GM23338 (cell line): ENCODE results near the gene EPHB6. TPM values are rescaled to one million over a fixed set of nuclear protein-coding genes. Genes with fewer than 3 reads are reported as not detected.

Experiments
- ATAC-seq: fragments of 200-7000 bp; cut with Tn5 transposase; 3 replicates; pipeline ENCODE4 v1.9.1; 2020
- DNase-seq: peaks from one replicate; pipeline ENCODE4 v3.0.0-alpha.2; 2015; ENCODE audit warnings: low spot score
- H2AFZ ChIP-seq: fragments of 200-600 bp; sonication (generic); 2 replicates; pipeline ENCODE4 v1.8.0; 2016; ENCODE audit warnings: antibody characterized with exemption, mild to moderate bottlenecking, moderate library complexity
- H3F3A ChIP-seq: fragments of 200-600 bp; sonication (generic); replicated peaks from 2 replicates; pipeline ENCODE4 v1.8.0; 2017; ENCODE audit warnings: antibody characterized with exemption, mixed run types, low read depth
- H3K27ac ChIP-seq: fragments of 200-600 bp; sonication (generic); 2 replicates; pipeline ENCODE4 v1.6.1; 2016; ENCODE audit warnings: low read depth
- H3K27me3 ChIP-seq: fragments of 200-600 bp; sonication (generic); 2 replicates; pipeline ENCODE4 v1.8.0; 2016; ENCODE audit warnings: mild to moderate bottlenecking, mixed run types, moderate library complexity; ENCODE audit not compliant: insufficient read depth
- H3K36me3 ChIP-seq: fragments of 200-600 bp; sonication (generic); 2 replicates; pipeline ENCODE4 v1.8.0; 2016; ENCODE audit warnings: mild to moderate bottlenecking; ENCODE audit not compliant: insufficient read depth
- H3K4me1 ChIP-seq: fragments of 200-600 bp; sonication (generic); 2 replicates; pipeline ENCODE4 v1.8.0; 2016; ENCODE audit warnings: mild to moderate bottlenecking, moderate library complexity; ENCODE audit not compliant: insufficient read depth
- H3K4me2 ChIP-seq: fragments of 200-600 bp; sonication (generic); 2 replicates; pipeline ENCODE4 v1.7.1; 2017; ENCODE audit warnings: mixed run types
- H3K4me3 ChIP-seq: fragments of 200-600 bp; sonication (generic); 2 replicates; pipeline ENCODE4 v1.6.1; 2016; ENCODE audit warnings: mixed run types
- H3K79me2 ChIP-seq: fragments of 200-600 bp; sonication (generic); replicated peaks from 2 replicates; pipeline ENCODE4 v1.8.0; 2017; ENCODE audit warnings: mild to moderate bottlenecking; ENCODE audit not compliant: insufficient read depth
- H3K9me2 ChIP-seq: fragments of 200-600 bp; sonication (generic); 2 replicates; pipeline ENCODE4 v1.8.0; 2017; ENCODE audit not compliant: insufficient read depth
- H4K20me1 ChIP-seq: fragments of 200-600 bp; sonication (generic); replicated peaks from 2 replicates; pipeline ENCODE4 v1.8.0; 2017; ENCODE audit warnings: mild to moderate bottlenecking; ENCODE audit not compliant: insufficient read depth
- H3K27ac Mint-ChIP-seq: 2 replicates; pipeline ENCODE4 v1.8.0; 2020; ENCODE audit warnings: inconsistent platforms, mild to moderate bottlenecking, moderate library complexity, mixed read lengths
- H3K27me3 Mint-ChIP-seq: 3 replicates; pipeline ENCODE4 v1.8.0; 2022; ENCODE audit warnings: low read depth, mild to moderate bottlenecking, moderate library complexity, mixed read lengths, inconsistent platforms; ENCODE audit not compliant: insufficient read depth, poor library complexity
- H3K36me3 Mint-ChIP-seq: 3 replicates; pipeline ENCODE4 v1.8.0; 2021; ENCODE audit warnings: low read depth, mild to moderate bottlenecking, inconsistent platforms, moderate library complexity, mixed read lengths
- H3K4me1 Mint-ChIP-seq: 3 replicates; pipeline ENCODE4 v1.8.0; 2020; ENCODE audit warnings: mild to moderate bottlenecking, inconsistent platforms, mixed read lengths
- H3K4me3 Mint-ChIP-seq: 3 replicates; pipeline ENCODE4 v1.8.0; 2021; ENCODE audit warnings: moderate library complexity, mild to moderate bottlenecking, inconsistent platforms, mixed read lengths
- H3K9me3 Mint-ChIP-seq: 3 replicates; pipeline ENCODE4 v1.8.0; 2020; ENCODE audit warnings: moderate library complexity, mild to moderate bottlenecking, inconsistent platforms, mixed read lengths
- CTCF ChIP-seq, 2 experiments: fragments of 200-600 bp in 1 of 2; sonication (generic) in 1 of 2; conservative IDR thresholded peaks; 2 replicates each; pipeline versions ENCODE4 v1.5.1 to v1.6.1; 2016 to 2017; ENCODE audit warnings: antibody characterized with exemption in 2 of 2, low read depth in 2 of 2, mild to moderate bottlenecking in 2 of 2, moderate library complexity in 1 of 2
- EZH2 ChIP-seq: fragments of 200-600 bp; sonication (generic); IDR thresholded peaks from one replicate; pipeline ENCODE4 v1.8.0; 2017; ENCODE audit warnings: antibody characterized with exemption, mild to moderate bottlenecking, low read depth; ENCODE audit not compliant: unreplicated experiment
- EZH2phosphoT487 ChIP-seq: fragments of 200-600 bp; sonication (generic); IDR thresholded peaks from one replicate; pipeline ENCODE4 v1.8.1; 2018; ENCODE audit warnings: antibody characterized with exemption; ENCODE audit not compliant: unreplicated experiment
- JUNB ChIP-seq: IDR thresholded peaks from one replicate; pipeline ENCODE4 v1.6.1; 2016; ENCODE audit warnings: antibody characterized with exemption; ENCODE audit not compliant: unreplicated experiment
- NANOG ChIP-seq: IDR thresholded peaks from 2 replicates; pipeline ENCODE4 v1.6.1; 2016; ENCODE audit warnings: antibody characterized with exemption, borderline replicate concordance
- POLR2AphosphoS5 ChIP-seq: IDR thresholded peaks from 2 replicates; pipeline ENCODE4 v1.6.1; 2016; ENCODE audit warnings: antibody characterized with exemption, low read depth
- REST ChIP-seq: IDR thresholded peaks from one replicate; pipeline ENCODE4 v1.6.1; 2018; ENCODE audit warnings: antibody characterized with exemption; ENCODE audit not compliant: unreplicated experiment
- STAT1 ChIP-seq: IDR thresholded peaks from one replicate; pipeline ENCODE4 v1.6.1; 2016; ENCODE audit warnings: antibody characterized with exemption; ENCODE audit not compliant: unreplicated experiment
- ZNF114 ChIP-seq: fragments of 250-450 bp; sonication (Bioruptor Pico); IDR thresholded peaks from 2 replicates; pipeline ENCODE4 v1.5.0; 2020; ENCODE audit warnings: mild to moderate bottlenecking, moderate library complexity
- ZNF331 ChIP-seq: fragments of 250-450 bp; sonication (Bioruptor Pico); IDR thresholded peaks from 2 replicates; pipeline ENCODE4 v1.5.0; 2020; ENCODE audit warnings: low read depth, mild to moderate bottlenecking, moderate library complexity
- polyA plus RNA-seq: library from polyadenylated mRNA; unstranded; fragments of >200 nt; fragmentation: Nextera tagmentation; extraction: Ambion mirVana; gene quantifications from 2 replicates; pipeline ENCODE4 v1.2.1, GENCODE V29; 2016
- total RNA-seq: library from RNA; depleted of rRNA; stranded (reverse); fragments of >200 nt; shearing (Covaris generic); gene quantifications from 2 replicates; pipeline ENCODE4 v1.2.3, GENCODE V29; 2014
- TF ChIP-seq, protein P1 (sequence below): IDR thresholded peaks from 2 replicates; pipeline ENCODE4 v1.6.1; 2016; ENCODE audit warnings: antibody characterized with exemption

EPHB6 gene
- total and polyA plus RNA-seq, 2 experiments from 2014 or later = 20.8 to 27.5 TPM

DNA sequence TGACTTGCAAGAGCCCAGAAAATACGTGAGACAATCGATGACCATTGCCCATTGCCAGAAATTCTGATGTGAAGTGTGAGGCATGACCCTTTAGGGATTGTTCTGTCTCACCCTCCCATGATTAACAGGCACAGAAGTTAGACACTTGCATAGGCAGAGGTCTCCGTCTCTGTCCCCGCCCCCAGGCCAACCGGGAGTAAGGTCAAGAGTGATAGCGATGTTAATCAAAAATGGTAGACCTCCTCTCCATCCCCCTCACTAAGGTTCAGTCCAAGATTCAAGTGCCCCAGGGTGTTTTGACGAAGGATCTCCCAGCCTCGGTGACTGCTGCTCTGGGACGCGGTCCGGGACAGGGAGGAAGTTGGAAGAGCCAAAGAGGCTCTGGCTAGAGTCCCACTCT lies 53.4 kb downstream of the EPHB6 start:
- H3K9me3 Mint-ChIP-seq = peaks cover 30% of the 10 kb centered on the region

More for the DNA sequence above, 53.4 kb downstream of the EPHB6 start:
- H3K4me3 ChIP-seq = no peak overlapping the region
- DNase-seq (no peak), ATAC-seq (no peak)
- Mint-ChIP-seq H3K4me1 (no peaks in the 10 kb centered on the region), H3K4me3 (no peak overlapping the region), H3K36me3 (peaks cover 5% of the 10 kb centered on the region; the same call in 2 of the 3 replicates), H3K27me3 (peaks cover 5% of the 10 kb centered on the region), H3K27ac (no peak overlapping the region)
- TF ChIP-seq ZNF114 (CRISPR knock-in tag) = no peak
- TF ChIP-seq, protein P1, sequence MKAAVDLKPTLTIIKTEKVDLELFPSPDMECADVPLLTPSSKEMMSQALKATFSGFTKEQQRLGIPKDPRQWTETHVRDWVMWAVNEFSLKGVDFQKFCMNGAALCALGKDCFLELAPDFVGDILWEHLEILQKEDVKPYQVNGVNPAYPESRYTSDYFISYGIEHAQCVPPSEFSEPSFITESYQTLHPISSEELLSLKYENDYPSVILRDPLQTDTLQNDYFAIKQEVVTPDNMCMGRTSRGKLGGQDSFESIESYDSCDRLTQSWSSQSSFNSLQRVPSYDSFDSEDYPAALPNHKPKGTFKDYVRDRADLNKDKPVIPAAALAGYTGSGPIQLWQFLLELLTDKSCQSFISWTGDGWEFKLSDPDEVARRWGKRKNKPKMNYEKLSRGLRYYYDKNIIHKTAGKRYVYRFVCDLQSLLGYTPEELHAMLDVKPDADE = no peak
- no peak for TF ChIP-seq EZH2phosphoT487
- TF ChIP-seq CTCF (conservative IDR thresholded peaks at IDR 0.05; ENCODE audit: low read depth in 2 of 2) = no peak
- no peak for TF ChIP-seq ZNF331 (CRISPR knock-in tag)
- no peak for TF ChIP-seq REST
- no peak for TF ChIP-seq NANOG
- no peak for TF ChIP-seq STAT1
- TF ChIP-seq EZH2 = no peak
- no peak for TF ChIP-seq POLR2AphosphoS5
- no peak for TF ChIP-seq JUNB
- no peak overlapping the region for H3K4me2 ChIP-seq
- H3K36me3 ChIP-seq = 0 out of 2 replicates have a peak, but pooled peaks cover 15% of the 10 kb centered on the region
- H4K20me1 ChIP-seq = no peaks in the 10 kb centered on the region
- H2AFZ ChIP-seq = no peak overlapping the region
- H3F3A ChIP-seq = no peaks in the 10 kb centered on the region
- H3K27ac ChIP-seq = no peak overlapping the region
- H3K4me1 ChIP-seq = no peaks in the 10 kb centered on the region
- H3K79me2 ChIP-seq = no peaks in the 10 kb centered on the region
- H3K9me2 ChIP-seq = peaks cover 8% of the 10 kb centered on the region
- no peaks in the 10 kb centered on the region for H3K27me3 ChIP-seq
